ENCODE measurements around the gene NCAM1.

NCAM1 gene

GRCh38 chr11:112932593-112932992, 28.6 kb upstream of the NCAM1 start:
- no peaks in the 10 kb centered on the region for H3K27me3 ChIP-seq (ENCODE audit: insufficient read depth, insufficient read length)
- TF ChIP-seq ZNF274 (IDR thresholded peaks at IDR 0.05; ENCODE audit: low read depth, low read length) (no peak), SUZ12 (IDR thresholded peaks at IDR 0.05; ENCODE audit: extremely low read depth, insufficient read depth, insufficient read length) (no peak)
- no peaks in the 10 kb centered on the region for H3K36me3 ChIP-seq (ENCODE audit: insufficient read depth, insufficient read length, low read length)
- no peak for DNase-seq (ENCODE audit: low read depth, low spot score)
- H3K4me1 ChIP-seq (ENCODE audit: insufficient read depth, insufficient read length) = no peaks in the 10 kb centered on the region
- H3K9me3 ChIP-seq (ENCODE audit: insufficient read depth, low read length) = no peaks in the 10 kb centered on the region
- no peak overlapping the region for H3K9ac ChIP-seq (ENCODE audit: insufficient read length, low read depth)
- H3K4me3 ChIP-seq (ENCODE audit: insufficient read length, low read depth) = no peak overlapping the region

- no peak for TF ChIP-seq ZNF274 (IDR thresholded peaks at IDR 0.05; ENCODE audit: low read depth, low read length)
- TF ChIP-seq SUZ12 (IDR thresholded peaks at IDR 0.05; ENCODE audit: extremely low read depth, insufficient read depth, insufficient read length) = no peak
- TF ChIP-seq YY1 (IDR thresholded peaks at IDR 0.05; ENCODE audit: insufficient read depth, insufficient read length) = no peak
- no peak for DNase-seq (ENCODE audit: low read depth, low spot score)
- Histone ChIP-seq H3K9ac (ENCODE audit: insufficient read length, low read depth) (no peak overlapping the region), H3K36me3 (ENCODE audit: insufficient read depth, insufficient read length, low read length) (no peaks in the 10 kb centered on the region), H3K9me3 (ENCODE audit: insufficient read depth, low read length) (no peaks in the 10 kb centered on the region), H3K27me3 (ENCODE audit: insufficient read depth, insufficient read length) (no peaks in the 10 kb centered on the region), H3K4me1 (ENCODE audit: insufficient read depth, insufficient read length) (no peaks in the 10 kb centered on the region), H3K4me3 (ENCODE audit: insufficient read length, low read depth) (no peak overlapping the region)
Measured at GRCh38 chr11:112933970-112934369, 27.2 kb upstream of the NCAM1 start.

GRCh38 chr11:112941104-112941503, 20.1 kb upstream of the NCAM1 start:
- H3K4me3 ChIP-seq (ENCODE audit: insufficient read length, low read depth) = no peak overlapping the region
- H3K27me3 ChIP-seq (ENCODE audit: insufficient read depth, insufficient read length) = no peaks in the 10 kb centered on the region
- TF ChIP-seq ZNF274 (IDR thresholded peaks at IDR 0.05; ENCODE audit: low read depth, low read length) (no peak), YY1 (IDR thresholded peaks at IDR 0.05; ENCODE audit: insufficient read depth, insufficient read length) (no peak), SUZ12 (IDR thresholded peaks at IDR 0.05; ENCODE audit: extremely low read depth, insufficient read depth, insufficient read length) (no peak)
- H3K4me1 ChIP-seq (ENCODE audit: insufficient read depth, insufficient read length) = no peaks in the 10 kb centered on the region
- H3K9ac ChIP-seq (ENCODE audit: insufficient read length, low read depth) = no peak overlapping the region
- H3K9me3 ChIP-seq (ENCODE audit: insufficient read depth, low read length) = no peaks in the 10 kb centered on the region
- no peaks in the 10 kb centered on the region for H3K36me3 ChIP-seq (ENCODE audit: insufficient read depth, insufficient read length, low read length)
- DNase-seq (ENCODE audit: low read depth, low spot score) = no peak

GRCh38 chr11:112942966-112943643, 18.1 kb upstream of the NCAM1 start:
- Histone ChIP-seq H3K9ac (ENCODE audit: insufficient read length, low read depth) (no peak overlapping the region), H3K4me3 (ENCODE audit: insufficient read length, low read depth) (no peak overlapping the region), H3K4me1 (ENCODE audit: insufficient read depth, insufficient read length) (no peaks in the 10 kb centered on the region), H3K36me3 (ENCODE audit: insufficient read depth, insufficient read length, low read length) (no peaks in the 10 kb centered on the region), H3K9me3 (ENCODE audit: insufficient read depth, low read length) (no peaks in the 10 kb centered on the region), H3K27me3 (ENCODE audit: insufficient read depth, insufficient read length) (no peaks in the 10 kb centered on the region)
- no peak for DNase-seq (ENCODE audit: low read depth, low spot score)
- TF ChIP-seq ZNF274 (IDR thresholded peaks at IDR 0.05; ENCODE audit: low read depth, low read length) = no peak
- no peak for TF ChIP-seq SUZ12 (IDR thresholded peaks at IDR 0.05; ENCODE audit: extremely low read depth, insufficient read depth, insufficient read length)
- TF ChIP-seq YY1 (IDR thresholded peaks at IDR 0.05; ENCODE audit: insufficient read depth, insufficient read length) = no peak

GRCh38 chr11:112946866-112947265, 14.4 kb upstream of the NCAM1 start:
- Histone ChIP-seq H3K4me3 (ENCODE audit: insufficient read length, low read depth) (no peak overlapping the region), H3K4me1 (ENCODE audit: insufficient read depth, insufficient read length) (no peaks in the 10 kb centered on the region), H3K9me3 (ENCODE audit: insufficient read depth, low read length) (no peaks in the 10 kb centered on the region), H3K27me3 (ENCODE audit: insufficient read depth, insufficient read length) (no peaks in the 10 kb centered on the region), H3K9ac (ENCODE audit: insufficient read length, low read depth) (no peak overlapping the region), H3K36me3 (ENCODE audit: insufficient read depth, insufficient read length, low read length) (no peaks in the 10 kb centered on the region)
- TF ChIP-seq YY1 (IDR thresholded peaks at IDR 0.05; ENCODE audit: insufficient read depth, insufficient read length) = no peak
- TF ChIP-seq SUZ12 (IDR thresholded peaks at IDR 0.05; ENCODE audit: extremely low read depth, insufficient read depth, insufficient read length) = no peak
- TF ChIP-seq ZNF274 (IDR thresholded peaks at IDR 0.05; ENCODE audit: low read depth, low read length) = no peak
- no peak for DNase-seq (ENCODE audit: low read depth, low spot score)

GRCh38 chr11:112949781-112950575, 11.2 kb upstream of the NCAM1 start:
- Histone ChIP-seq H3K4me1 (ENCODE audit: insufficient read depth, insufficient read length) (no peaks in the 10 kb centered on the region), H3K4me3 (ENCODE audit: insufficient read length, low read depth) (no peak overlapping the region), H3K27me3 (ENCODE audit: insufficient read depth, insufficient read length) (no peaks in the 10 kb centered on the region), H3K36me3 (ENCODE audit: insufficient read depth, insufficient read length, low read length) (no peaks in the 10 kb centered on the region), H3K9ac (ENCODE audit: insufficient read length, low read depth) (no peak overlapping the region), H3K9me3 (ENCODE audit: insufficient read depth, low read length) (no peaks in the 10 kb centered on the region)
- TF ChIP-seq YY1 (IDR thresholded peaks at IDR 0.05; ENCODE audit: insufficient read depth, insufficient read length) (no peak), ZNF274 (IDR thresholded peaks at IDR 0.05; ENCODE audit: low read depth, low read length) (no peak), SUZ12 (IDR thresholded peaks at IDR 0.05; ENCODE audit: extremely low read depth, insufficient read depth, insufficient read length) (no peak)
- DNase-seq (ENCODE audit: low read depth, low spot score) = no peak

- no peak overlapping the region for H3K4me3 ChIP-seq (ENCODE audit: insufficient read length, low read depth)
- no peak overlapping the region for H3K9ac ChIP-seq (ENCODE audit: insufficient read length, low read depth)
- no peaks in the 10 kb centered on the region for H3K36me3 ChIP-seq (ENCODE audit: insufficient read depth, insufficient read length, low read length)
- TF ChIP-seq YY1 (IDR thresholded peaks at IDR 0.05; ENCODE audit: insufficient read depth, insufficient read length) = no peak
- H3K9me3 ChIP-seq (ENCODE audit: insufficient read depth, low read length) = no peaks in the 10 kb centered on the region
- H3K27me3 ChIP-seq (ENCODE audit: insufficient read depth, insufficient read length) = peaks cover 25% of the 10 kb centered on the region
- no peaks in the 10 kb centered on the region for H3K4me1 ChIP-seq (ENCODE audit: insufficient read depth, insufficient read length)
- no peak for DNase-seq (ENCODE audit: low read depth, low spot score)
Measured at GRCh38 chr11:112958670-112959069, 2.5 kb upstream of the NCAM1 start.
